Measurements from ENCODE around the gene TSPAN7.
A peak's percentile ranks its signal among the peaks of the same experiment; 100 is the strongest.

TSPAN7 gene

DNA sequence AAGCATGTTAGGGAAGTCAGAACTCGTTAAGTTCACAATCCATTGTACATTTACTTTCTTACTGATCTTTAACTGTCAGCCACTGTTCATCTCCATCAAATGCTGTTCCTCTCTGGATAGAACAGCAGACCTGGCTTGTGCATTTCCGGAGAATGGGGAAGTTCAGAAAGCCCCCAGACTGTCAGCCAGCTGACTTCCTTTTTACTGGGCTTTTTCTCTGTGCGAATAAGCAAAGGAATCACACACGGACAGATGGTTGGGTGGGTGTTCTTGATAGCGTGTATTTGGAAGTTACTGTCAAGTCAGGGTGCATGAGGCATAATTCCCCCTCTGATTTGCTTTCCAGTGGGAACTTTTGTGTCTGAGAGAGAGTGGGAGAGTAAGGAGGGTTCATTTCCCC is 56.8 kb downstream of the TSPAN7 start:
- no peaks in the 10 kb centered on the region for H3K4me1 Mint-ChIP-seq
- H3K9me3 Mint-ChIP-seq = no peaks in the 10 kb centered on the region
- H3K36me3 Mint-ChIP-seq = no peaks in the 10 kb centered on the region
- no peak overlapping the region for H3K27ac Mint-ChIP-seq
- H3K27me3 Mint-ChIP-seq = no peaks in the 10 kb centered on the region
- H3K4me3 Mint-ChIP-seq = no peak overlapping the region

DNA sequence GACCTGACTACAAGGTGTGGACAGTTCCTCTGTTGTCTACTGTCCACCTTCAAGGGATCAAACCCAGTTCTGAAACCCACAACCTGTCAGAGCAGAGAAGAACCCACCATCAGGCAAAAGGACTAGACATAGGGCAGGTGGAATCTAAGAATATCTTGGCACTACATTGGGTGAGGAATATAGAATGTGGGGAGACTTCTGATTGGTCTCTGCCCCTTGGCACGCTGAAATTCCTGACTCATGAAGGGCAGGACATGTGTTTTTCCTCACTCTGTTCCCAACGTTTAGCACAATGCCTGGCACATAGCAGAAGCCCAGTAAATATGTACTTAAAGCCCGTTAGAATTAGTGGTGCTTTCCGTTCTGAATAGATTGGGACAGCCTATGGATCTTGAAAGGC is 59.3 kb downstream of the TSPAN7 start:
- Mint-ChIP-seq H3K4me1 (no peaks in the 10 kb centered on the region), H3K4me3 (no peak overlapping the region), H3K9me3 (no peaks in the 10 kb centered on the region), H3K27ac (no peak overlapping the region), H3K36me3 (no peaks in the 10 kb centered on the region), H3K27me3 (peaks cover 3% of the 10 kb centered on the region)

DNA sequence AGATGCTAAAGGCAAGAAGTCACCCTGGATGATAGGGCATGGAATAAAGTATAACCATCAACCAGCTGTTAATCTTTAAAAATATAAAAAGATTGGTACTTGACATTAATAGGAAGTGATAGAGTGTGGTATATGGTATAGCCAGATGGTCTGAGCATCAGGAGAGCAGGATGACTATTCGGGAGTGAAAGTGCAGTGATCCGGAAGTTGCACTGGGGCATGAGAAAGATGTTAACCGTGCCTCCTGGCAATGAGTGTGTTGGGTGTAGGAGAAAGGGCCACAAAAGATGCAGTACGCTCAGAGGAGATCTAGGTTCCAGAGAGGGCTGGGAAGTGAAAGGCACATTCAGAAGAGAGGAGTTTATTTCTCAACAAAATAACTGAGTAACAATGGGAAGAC is 65.0 kb downstream of the TSPAN7 start:
- no peak overlapping the region for H3K4me3 Mint-ChIP-seq
- H3K9me3 Mint-ChIP-seq = no peaks in the 10 kb centered on the region
- H3K4me1 Mint-ChIP-seq = no peaks in the 10 kb centered on the region
- peaks cover 3% of the 10 kb centered on the region for H3K27me3 Mint-ChIP-seq
- H3K27ac Mint-ChIP-seq = no peak overlapping the region
- no peaks in the 10 kb centered on the region for H3K36me3 Mint-ChIP-seq

DNA sequence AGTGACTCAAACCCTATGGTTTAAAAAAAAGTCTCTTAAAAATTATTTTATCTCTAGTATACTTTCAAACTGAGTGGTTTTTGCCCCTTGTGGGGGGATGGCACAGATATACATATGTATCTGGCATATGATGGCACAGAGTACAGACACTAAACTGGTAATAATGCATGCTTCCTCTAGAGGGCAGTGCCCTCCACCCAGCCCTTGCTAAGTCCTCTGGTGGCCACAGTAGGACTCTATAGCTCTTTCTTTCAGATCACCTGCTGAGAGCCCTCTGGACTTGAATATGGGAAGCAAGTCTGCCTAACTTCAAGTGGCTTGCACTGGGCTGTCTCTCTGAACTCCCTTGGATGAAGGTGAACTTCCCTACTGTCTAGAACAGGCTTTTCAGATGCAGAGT is 66.3 kb downstream of the TSPAN7 start:
- Mint-ChIP-seq H3K27ac (no peak overlapping the region), H3K27me3 (peaks cover 3% of the 10 kb centered on the region), H3K36me3 (no peaks in the 10 kb centered on the region), H3K4me3 (no peak overlapping the region), H3K9me3 (no peaks in the 10 kb centered on the region), H3K4me1 (peaks cover 6% of the 10 kb centered on the region)

DNA sequence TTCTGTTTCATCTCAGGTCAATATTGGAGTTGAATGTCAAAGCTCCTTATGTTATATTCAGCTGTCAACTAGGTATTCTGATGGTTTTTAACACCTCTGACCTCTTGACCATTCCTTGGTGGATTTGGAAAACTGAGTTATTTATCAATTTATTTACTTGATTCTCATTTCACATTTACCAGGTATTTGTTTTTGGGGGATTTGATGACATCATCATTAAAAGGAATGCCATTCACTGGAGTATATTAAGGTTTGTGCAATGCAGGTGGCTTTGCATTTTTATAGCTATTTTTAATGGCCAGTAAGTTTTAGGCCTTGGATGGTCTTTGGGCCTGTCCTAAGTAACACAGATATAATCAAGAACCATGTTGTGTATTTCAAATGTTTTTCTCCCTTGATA is 67.2 kb downstream of the TSPAN7 start:
- no peaks in the 10 kb centered on the region for H3K36me3 Mint-ChIP-seq
- H3K27ac Mint-ChIP-seq = no peak overlapping the region
- H3K4me1 Mint-ChIP-seq = peaks cover 7% of the 10 kb centered on the region
- H3K27me3 Mint-ChIP-seq = peaks cover 3% of the 10 kb centered on the region
- H3K4me3 Mint-ChIP-seq = no peak overlapping the region
- H3K9me3 Mint-ChIP-seq = no peaks in the 10 kb centered on the region

DNA sequence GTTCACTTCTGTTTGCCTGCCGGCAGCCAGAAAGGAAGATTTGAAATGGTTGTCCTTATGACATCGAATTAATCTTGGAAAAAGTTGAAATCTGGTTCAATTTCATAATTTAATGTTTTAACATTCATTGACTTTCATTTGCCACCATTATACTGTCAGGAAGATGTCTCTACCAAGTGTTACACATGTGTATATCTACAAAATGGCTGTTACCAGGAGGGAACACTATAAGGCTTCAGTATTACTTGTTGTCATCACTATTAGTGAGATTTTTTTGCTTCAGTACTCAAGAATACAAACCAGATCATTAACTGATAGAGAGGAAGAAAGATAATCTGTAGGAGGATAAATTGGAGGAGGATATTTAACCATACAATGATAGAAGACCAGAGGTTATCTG is 71.2 kb downstream of the TSPAN7 start:
- peak overlapping the region; percentile 41 for H3K27ac Mint-ChIP-seq
- no peaks in the 10 kb centered on the region for H3K9me3 Mint-ChIP-seq
- H3K4me1 Mint-ChIP-seq = peaks cover 14% of the 10 kb centered on the region
- H3K4me3 Mint-ChIP-seq = peak overlapping the region; percentile 26
- H3K36me3 Mint-ChIP-seq = no peaks in the 10 kb centered on the region
- no peaks in the 10 kb centered on the region for H3K27me3 Mint-ChIP-seq

DNA sequence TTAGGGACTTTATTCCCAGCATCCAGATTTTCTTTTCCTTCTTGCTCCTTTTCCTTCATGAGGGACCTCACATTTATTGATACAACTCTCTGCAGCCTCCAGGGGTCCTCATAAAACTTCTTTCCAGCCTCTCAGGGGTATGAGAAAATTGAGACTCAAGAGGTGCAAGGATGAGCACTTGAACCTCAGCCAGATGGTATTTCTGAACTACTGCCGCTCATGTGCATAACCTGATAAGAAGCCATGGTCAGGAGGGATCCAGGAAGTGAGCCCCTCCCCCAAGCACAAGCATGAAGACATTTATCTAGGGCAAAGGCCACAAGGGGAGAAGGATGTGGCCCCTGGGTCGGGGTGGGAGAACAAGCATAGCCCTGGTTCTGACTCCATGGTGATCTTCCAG is 73.3 kb downstream of the TSPAN7 start:
- no peaks in the 10 kb centered on the region for H3K9me3 Mint-ChIP-seq
- no peaks in the 10 kb centered on the region for H3K27me3 Mint-ChIP-seq
- H3K4me1 Mint-ChIP-seq = peaks cover 14% of the 10 kb centered on the region
- no peaks in the 10 kb centered on the region for H3K36me3 Mint-ChIP-seq
- H3K4me3 Mint-ChIP-seq = no peak overlapping the region
- no peak overlapping the region for H3K27ac Mint-ChIP-seq

DNA sequence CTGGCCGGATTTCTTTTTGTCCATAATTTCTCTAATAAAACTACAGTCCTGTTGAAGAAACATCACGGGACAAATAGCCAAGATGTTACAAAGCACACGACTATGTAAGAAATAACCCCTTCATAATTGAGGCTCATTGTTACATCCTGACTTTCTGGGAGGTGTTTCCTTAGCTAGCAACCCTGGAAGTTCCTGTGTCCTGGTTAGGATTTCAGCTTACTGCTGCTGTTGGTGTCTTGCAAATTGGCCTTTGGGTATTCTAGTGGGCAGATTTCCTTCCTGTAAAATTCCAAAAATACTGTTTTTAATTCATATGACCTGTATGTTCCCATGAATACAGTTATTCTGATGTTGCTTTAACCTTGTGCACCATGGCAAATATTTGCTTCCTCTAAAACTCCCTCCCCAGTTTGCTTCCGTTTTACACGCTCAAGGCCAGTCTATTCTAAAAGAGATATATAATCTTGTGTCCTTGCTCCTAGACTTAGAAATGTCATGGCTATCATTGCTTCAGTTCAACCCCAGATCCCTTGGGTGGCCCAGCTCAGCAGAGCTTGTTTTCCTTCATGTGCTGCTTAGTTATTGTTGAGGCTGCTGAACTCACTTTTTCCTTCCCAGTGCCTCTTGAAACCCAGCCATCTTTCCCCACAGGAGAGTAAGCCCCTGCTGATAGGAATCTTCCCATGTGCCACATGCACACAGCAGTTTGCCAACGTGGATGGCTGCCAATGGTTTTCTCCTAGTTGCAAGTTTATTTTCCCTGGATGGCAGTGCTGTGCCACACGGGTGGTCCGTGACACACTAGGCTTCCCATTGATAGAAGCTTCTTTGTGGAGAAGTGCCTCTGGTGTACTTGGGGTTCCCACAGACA is 75.8 kb downstream of the TSPAN7 start:
- no peak overlapping the region for H3K27ac Mint-ChIP-seq
- no peaks in the 10 kb centered on the region for H3K9me3 Mint-ChIP-seq
- no peak overlapping the region for H3K4me3 Mint-ChIP-seq
- H3K4me1 Mint-ChIP-seq = peaks cover 13% of the 10 kb centered on the region
- H3K36me3 Mint-ChIP-seq = no peaks in the 10 kb centered on the region
- peaks cover 3% of the 10 kb centered on the region for H3K27me3 Mint-ChIP-seq

DNA sequence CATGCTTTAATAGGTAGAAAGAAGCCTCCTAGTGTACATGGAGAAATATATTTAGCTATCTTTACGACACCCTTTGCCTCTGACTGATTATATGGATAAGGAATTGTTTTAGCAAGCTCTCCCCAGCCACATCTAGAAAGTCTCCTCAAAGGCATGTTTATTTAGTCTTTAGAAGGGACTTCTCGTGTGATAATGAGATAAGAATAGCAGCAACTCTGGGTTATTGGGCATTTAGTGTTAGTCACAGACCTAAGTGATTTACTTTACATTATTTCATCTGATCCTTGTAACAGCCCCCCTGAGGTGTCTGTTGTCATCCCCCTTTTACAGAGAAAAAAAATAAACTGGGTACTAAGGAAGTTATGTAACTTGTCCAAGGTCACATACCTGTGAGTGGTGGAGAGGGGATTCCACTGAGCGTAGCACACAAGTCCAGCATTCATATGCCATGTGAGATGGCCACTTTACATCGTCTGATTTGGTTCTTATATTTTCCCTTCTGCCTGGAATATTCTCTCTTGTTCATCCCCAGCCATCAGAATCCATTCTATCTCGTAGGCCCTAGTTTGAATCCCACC is 77.7 kb downstream of the TSPAN7 start:
- no peak overlapping the region for H3K27ac Mint-ChIP-seq

DNA sequence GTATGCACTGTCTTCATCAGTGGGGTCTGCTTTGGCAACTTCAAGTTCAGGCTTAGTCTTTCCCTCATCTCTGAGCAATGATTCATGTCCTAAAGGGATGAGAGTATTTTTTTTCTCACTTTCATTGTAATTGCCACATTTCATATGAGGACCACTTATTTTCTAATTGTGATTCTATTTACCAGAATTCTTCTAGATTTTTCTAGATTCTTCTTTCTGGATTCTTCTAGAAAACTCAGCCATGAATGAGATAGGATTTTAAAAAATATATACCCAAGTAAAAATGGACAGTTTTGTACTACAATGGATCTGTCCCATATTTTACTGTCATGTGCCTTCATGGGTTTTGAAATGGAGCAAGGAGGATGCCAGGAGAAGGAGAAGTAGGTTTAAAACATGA is 78.4 kb downstream of the TSPAN7 start:
- H3K27me3 Mint-ChIP-seq = peaks cover 3% of the 10 kb centered on the region

More for the DNA sequence above, 77.7 kb downstream of the TSPAN7 start:
- H3K4me3 Mint-ChIP-seq = no peak overlapping the region
- H3K27me3 Mint-ChIP-seq = peaks cover 3% of the 10 kb centered on the region
- H3K4me1 Mint-ChIP-seq = peaks cover 8% of the 10 kb centered on the region
- H3K36me3 Mint-ChIP-seq = no peaks in the 10 kb centered on the region
- no peaks in the 10 kb centered on the region for H3K9me3 Mint-ChIP-seq

DNA sequence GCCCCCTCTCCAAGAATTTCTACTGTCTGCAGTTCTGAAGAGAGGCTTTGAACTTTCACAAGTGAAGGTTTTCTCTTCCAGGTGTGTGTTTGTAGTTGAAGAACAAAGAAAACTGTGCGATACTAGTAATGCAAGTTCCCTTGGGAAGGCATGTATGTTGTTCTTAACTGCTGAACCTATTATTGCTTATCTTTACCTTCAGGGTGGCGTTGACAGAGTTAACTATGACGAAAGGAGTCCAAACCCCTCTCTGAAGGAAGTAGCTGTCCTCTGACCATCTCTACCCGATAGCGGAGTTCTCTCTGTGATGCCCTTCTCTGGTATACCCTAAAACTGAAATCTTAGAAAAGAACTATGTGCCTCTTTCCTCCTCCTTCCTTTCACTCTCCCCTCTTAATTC is 79.9 kb downstream of the TSPAN7 start:
- H3K27me3 Mint-ChIP-seq = peaks cover 3% of the 10 kb centered on the region
- H3K27ac Mint-ChIP-seq = no peak overlapping the region
- H3K9me3 Mint-ChIP-seq = no peaks in the 10 kb centered on the region
- peaks cover 2% of the 10 kb centered on the region for H3K4me1 Mint-ChIP-seq
- no peaks in the 10 kb centered on the region for H3K36me3 Mint-ChIP-seq
- no peak overlapping the region for H3K4me3 Mint-ChIP-seq

More for the DNA sequence above, 78.4 kb downstream of the TSPAN7 start:
- Mint-ChIP-seq H3K4me3 (no peak overlapping the region), H3K27ac (no peak overlapping the region), H3K36me3 (no peaks in the 10 kb centered on the region), H3K4me1 (peaks cover 5% of the 10 kb centered on the region), H3K9me3 (no peaks in the 10 kb centered on the region)

DNA sequence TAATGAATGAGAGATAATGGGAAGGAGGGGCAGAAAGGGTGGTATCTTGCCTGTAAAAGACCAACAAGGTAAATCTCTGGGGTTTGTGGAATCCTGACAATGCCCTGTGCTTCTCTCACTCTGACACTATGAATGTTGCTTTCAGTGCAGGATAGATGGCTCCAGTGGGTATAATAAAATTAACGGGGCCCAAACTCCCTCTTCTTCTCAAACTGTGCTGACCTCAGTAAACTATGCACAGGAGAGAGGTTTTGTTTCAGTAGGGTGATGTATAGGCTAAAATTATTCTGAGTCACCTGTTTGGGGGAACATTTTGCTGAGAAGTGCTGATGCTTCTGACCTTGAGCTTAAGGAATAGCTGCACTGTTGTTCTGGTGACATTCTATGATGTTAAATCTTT is 82.6 kb downstream of the TSPAN7 start:
- Mint-ChIP-seq H3K4me1 (peaks cover 4% of the 10 kb centered on the region), H3K4me3 (no peak overlapping the region), H3K27me3 (peaks cover 3% of the 10 kb centered on the region), H3K9me3 (no peaks in the 10 kb centered on the region), H3K36me3 (no peaks in the 10 kb centered on the region), H3K27ac (no peak overlapping the region)

DNA sequence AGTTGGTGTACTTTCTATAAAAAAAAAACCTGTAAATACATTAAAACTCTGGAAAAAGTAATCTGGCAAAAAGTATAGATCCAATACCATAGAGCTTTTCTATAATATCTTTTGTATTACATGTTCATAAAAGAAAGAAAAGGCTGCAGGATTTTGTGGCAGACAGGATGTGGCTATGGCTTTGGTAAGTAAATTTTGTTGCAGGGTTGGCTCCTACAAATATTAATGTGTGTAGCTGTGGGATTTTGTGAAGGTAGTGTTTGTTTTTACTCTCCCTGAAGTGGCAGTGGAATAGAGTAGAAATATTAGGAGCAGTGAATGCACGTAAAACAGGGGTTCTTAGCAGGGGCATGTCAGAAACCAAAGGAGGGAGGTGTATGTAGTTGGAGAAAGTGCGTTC is 84.8 kb downstream of the TSPAN7 start:
- Mint-ChIP-seq H3K27me3 (peaks cover 3% of the 10 kb centered on the region), H3K9me3 (no peaks in the 10 kb centered on the region), H3K4me3 (no peak overlapping the region), H3K36me3 (no peaks in the 10 kb centered on the region), H3K27ac (no peak overlapping the region), H3K4me1 (peaks cover 4% of the 10 kb centered on the region)

DNA sequence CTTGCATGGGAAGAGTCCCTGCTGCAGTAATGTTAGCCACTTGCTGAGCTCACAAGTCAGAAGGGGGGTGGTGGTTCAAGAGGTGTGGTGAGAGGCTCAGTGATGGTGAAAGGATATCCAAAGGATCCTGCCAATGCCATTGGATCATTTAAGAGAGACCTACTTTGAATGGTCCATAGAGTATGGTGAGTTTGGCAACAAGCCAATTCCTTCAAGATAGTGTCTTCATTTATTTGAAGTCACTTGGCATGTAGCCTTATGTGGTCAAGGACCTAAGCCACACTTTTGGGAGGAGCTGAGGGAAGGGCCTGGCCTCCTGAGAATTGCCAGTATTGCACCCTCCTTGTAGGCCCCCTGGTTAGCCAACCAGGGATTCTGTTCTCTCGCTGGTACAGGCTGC is 87.9 kb downstream of the TSPAN7 start:
- Mint-ChIP-seq H3K27ac (no peak overlapping the region), H3K4me3 (no peak overlapping the region), H3K4me1 (peaks cover 4% of the 10 kb centered on the region), H3K27me3 (no peaks in the 10 kb centered on the region), H3K36me3 (no peaks in the 10 kb centered on the region), H3K9me3 (no peaks in the 10 kb centered on the region)

DNA sequence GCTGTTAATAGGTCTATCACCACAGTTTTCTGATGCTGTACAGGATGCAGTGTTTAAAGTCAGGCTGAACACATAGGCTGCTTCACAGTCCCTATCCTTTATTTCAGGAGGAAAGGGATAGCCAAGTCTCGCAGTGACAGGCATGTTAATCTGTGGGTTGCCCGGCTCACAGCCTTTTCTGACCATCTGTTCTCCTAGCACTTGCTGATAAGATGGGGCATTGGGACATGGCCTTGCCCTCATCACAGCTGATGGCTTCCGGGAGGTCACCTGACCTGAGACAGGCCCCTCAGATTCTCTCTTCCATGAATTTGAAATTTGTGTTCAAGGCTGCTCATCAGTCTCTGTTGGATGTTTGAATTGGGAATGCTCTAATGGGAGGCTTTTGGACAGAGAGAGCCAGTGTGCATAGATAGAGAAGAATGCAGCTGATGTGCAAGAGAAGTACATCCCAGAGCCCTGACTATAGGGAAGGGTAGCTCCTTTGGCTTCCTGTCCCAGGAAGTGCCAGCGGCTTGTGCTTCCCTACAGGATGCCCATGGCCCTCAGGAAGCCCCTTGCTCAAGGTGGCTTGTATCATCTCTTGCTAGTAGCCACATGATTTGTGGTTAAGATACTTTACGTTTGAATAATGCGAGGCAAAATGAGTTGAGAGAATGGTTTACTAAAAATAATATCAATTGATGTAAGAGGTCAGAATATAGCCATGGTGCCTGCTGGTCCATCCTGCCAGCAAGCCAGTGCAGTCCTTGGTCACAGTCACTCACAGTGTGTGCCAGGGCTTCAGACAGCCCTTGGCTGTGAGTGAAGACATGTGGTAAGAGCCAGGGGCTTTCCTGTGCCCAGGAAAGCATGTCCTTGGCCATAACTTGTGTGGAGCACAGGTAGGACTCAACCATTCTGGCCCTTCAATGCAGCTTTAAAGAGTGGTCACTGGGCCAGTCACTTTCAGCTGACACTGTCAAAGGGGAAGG is 88.6 kb downstream of the TSPAN7 start:
- H3K27ac Mint-ChIP-seq = no peak overlapping the region
- no peaks in the 10 kb centered on the region for H3K27me3 Mint-ChIP-seq

More for the DNA sequence above, 88.6 kb downstream of the TSPAN7 start:
- no peak overlapping the region for H3K4me3 Mint-ChIP-seq
- H3K4me1 Mint-ChIP-seq = peaks cover 4% of the 10 kb centered on the region
- no peaks in the 10 kb centered on the region for H3K9me3 Mint-ChIP-seq
- H3K36me3 Mint-ChIP-seq = no peaks in the 10 kb centered on the region

Measured in activated naive CD4-positive, alpha-beta T cell treated with anti-CD3 and anti-CD28 coated beads, Interleukin-2, amount 50 U/mL, for 24 hours (primary cell).